Testis (tissue), 2 donors: ENCODE data around the gene OSBPL8.

ENCODE experiments used
- POLR2A ChIP-seq: fragments of 450-650 bp; IDR thresholded peaks from one replicate; pipeline ENCODE4 v1.6.1; 2017; ENCODE audit warnings: antibody characterized with exemption, mild to moderate bottlenecking, moderate library complexity
- TF ChIP-seq, protein P1 (sequence below), 3 experiments: fragments of 450-650 bp in 2 of 3; fragments of 200-600 bp in 1 of 3; sonication (generic) in 1 of 3; IDR thresholded peaks; one replicate each; pipeline ENCODE4 v1.5.1; 2016 to 2019; ENCODE audit warnings: antibody characterized with exemption in 3 of 3, mild to moderate bottlenecking in 2 of 3, moderate library complexity in 1 of 3

DNA sequence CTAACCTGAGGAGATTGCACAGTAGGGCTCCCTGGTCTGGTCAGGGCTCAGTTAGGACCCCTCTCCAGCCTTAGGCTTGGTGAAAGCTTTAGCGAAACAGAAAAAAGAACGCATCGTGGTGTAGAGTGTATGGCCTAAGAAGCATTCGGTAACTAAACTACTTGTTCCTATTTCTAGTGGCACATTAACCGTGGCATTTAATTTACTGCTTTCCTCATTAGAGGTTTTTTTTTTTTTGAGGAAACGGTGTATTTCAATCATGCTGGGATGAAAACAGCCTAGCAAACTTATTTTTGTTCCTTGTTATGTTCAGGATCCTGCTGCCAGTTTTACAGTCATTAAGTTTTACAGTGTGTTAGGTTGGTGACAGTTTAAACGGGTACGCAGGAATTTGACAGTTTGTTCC, 518 bp upstream of the OSBPL8 start:
- TF ChIP-seq, protein P1, sequence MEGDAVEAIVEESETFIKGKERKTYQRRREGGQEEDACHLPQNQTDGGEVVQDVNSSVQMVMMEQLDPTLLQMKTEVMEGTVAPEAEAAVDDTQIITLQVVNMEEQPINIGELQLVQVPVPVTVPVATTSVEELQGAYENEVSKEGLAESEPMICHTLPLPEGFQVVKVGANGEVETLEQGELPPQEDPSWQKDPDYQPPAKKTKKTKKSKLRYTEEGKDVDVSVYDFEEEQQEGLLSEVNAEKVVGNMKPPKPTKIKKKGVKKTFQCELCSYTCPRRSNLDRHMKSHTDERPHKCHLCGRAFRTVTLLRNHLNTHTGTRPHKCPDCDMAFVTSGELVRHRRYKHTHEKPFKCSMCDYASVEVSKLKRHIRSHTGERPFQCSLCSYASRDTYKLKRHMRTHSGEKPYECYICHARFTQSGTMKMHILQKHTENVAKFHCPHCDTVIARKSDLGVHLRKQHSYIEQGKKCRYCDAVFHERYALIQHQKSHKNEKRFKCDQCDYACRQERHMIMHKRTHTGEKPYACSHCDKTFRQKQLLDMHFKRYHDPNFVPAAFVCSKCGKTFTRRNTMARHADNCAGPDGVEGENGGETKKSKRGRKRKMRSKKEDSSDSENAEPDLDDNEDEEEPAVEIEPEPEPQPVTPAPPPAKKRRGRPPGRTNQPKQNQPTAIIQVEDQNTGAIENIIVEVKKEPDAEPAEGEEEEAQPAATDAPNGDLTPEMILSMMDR (IDR thresholded peaks at IDR 0.05) = no peak
- no peak for TF ChIP-seq POLR2A
